GM21786 (cell line): ENCODE data around the gene GRHL1.

Experiments
- ATAC-seq: cut with Tn5 transposase; IDR thresholded peaks from one replicate; pipeline ENCODE4 v1.9.1; 2021; ENCODE audit not compliant: unreplicated experiment

GRHL1 gene

DNA sequence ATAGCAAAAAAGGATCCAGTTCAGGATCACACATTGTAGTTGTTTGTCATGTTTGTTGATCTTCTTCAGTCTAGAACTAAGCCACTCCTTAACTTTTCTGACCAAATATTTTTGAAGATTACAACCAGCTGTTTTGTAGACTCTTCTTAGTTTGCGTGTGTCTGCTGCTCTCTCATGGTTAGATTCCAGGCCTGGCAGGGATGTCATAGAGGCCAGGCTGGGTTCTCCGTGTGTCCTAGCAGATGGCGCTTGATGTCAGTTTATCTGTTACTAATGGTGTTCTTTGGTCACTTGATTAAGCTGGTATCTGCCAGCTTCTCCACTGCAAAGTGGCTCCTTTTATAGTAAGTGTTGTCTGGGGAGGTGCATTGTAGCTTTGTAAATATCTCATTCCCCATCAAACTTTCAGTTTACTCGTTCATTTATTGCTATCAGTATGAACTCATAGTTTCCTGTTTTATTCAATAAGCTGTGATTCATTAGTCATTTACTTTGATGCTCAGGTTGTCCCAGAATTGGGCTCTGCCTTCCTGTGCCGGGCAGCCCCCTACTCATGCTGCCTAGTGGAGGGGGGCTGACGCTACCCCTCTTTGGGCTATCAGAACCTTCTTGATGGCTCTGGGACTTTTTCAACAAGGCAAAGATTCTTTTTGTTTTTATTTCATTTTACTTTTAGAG, 42.1 kb downstream of the GRHL1 start:
- no peak for ATAC-seq

DNA sequence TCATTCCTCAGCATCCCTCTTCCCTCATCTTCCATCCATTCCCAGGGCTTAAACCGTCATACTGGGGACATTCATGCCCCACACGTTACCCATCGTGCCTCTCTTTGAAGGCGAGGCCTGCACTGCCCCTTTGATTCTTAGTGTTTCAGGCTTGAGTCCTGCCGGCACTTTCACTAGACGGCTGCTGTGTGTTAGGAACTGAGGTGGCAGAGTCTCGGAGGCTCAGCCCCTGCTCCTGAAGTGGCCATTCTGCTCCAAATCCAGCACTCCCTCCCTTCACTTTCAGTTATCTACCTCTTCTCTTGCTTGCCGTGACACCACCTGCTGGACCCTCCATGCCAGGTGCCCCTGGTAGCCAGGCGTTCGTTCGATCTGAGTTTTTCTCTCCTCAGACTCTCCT, 43.0 kb downstream of the GRHL1 start:
- no peak for ATAC-seq

DNA sequence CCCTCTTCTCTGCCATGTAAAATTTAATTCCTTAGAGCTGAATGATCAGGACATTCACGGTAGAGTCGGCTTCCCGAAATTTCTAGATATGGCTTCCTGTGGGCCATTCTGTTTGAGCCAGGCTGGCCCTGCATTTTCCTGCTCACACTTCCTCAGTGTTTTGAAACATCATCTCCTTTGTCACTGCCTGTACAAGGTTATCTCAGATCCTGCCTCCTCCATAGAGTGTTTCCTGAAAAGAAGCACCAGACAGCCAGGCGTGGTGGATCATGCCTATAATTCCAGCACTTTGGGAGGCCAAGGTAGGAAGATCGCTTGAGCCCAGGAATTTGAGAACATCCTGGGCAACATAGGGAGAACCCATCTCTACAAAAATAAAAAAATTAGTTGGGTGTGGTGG, 43.6 kb downstream of the GRHL1 start:
- ATAC-seq: no peak

DNA sequence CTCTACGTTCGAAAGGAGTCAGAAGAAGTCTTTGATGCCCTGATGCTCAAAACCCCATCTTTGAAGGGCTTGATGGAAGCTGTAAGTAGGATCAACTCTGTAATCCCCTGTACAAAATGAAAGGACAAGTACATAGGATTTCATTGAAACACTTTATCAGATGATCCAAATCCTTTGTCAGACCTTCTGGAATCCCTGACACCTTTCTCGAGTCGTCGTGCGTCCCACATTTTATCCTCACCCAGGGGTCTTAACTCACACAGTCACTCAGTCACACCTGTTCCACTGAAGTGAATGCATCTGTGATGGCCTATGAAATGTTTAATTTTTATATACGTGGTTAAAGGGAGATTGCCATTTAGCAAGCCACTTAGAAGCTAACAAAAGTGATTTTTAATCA, 44.8 kb downstream of the GRHL1 start:
- ATAC-seq: no peak

DNA sequence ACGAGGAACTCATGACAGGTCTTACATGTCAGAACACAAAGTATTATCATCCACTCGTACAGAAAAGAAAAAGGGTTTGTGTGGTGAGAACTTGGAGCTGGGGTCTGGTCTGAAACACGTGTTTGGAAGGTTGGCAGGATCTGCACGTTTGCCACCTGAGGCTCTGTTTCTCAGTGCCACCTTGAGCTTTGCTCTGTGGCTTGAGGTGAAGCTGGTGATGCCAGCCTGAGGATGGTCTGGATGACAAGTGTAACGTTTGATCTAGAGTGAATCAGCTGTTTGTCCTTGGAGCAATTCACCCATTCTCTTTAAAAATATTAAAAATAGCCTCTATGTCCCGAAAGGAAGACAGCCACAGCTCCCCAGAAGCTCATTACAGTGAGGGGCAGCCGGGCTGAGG, 46.4 kb downstream of the GRHL1 start:
- no peak for ATAC-seq

DNA sequence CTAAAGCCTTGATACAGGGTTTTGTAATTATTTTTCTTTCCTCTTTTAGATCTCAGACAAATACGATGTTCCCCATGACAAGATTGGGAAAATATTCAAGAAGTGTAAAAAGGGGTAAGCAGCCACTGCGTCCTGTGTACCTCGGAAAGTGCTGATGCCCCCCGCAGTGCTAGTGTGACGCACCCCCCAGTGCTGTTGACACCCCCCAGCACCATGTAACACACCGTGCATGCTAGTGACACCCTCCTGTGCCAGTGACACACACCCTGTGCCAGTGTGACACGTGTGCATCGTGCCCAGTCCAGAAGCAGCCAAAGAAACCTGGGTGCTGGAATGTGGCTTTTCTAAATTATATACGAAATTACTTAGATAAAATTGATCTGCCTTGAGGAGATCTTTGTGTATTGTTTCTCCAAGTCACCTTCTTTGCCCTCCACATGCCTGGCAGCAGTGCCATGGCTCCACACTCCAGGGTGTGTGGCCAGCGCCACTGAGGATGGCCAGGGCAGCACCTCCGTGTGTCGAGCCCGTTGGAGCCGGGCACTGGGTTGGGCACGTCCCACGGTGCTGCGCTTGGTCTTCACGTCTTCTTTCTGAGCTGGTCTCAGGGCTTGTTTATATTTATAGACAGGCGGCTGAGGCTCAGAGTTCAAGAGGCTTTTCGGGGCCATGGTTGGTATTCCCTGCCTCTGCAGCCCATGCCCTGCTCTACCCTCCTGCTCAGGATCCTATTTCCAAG, 47.6 kb downstream of the GRHL1 start:
- no peak for ATAC-seq

DNA sequence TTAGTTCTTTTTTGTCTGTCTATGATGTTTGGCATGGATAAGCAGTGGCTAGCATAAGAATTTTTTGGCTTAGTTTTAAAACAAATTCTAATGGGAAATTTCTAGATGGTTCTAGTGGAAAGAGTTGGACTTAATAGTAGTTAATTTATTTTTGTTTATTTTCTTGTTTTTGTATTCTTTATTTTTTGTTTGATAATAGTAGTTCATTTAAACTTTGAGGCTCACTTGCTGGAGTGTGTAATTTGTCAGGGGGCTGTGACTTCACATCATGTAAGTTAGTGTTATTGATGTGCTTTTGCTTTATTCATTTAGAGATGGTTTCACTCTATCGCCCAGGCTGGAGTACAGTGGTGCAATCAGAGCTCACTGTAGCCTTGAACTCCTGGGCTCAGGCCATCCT, 48.2 kb downstream of the GRHL1 start:
- ATAC-seq: no peak

DNA sequence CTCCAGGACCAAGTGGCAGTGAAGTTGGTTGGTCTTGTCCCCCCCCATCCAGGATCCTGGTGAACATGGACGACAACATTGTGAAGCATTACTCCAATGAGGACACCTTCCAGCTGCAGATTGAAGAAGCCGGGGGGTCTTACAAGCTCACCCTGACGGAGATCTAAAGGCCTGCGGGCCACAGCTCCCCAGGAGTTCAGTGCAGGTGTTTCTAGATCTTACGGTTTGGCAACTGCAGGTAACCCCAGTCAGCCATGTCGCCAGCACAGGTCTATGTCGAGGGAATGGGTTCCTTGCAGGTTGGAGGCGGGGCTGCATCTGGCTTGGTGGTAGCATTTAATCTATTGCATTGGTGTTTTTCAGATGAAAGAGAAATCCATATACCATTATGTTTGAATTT, 49.0 kb downstream of the GRHL1 start:
- ATAC-seq: no peak

DNA sequence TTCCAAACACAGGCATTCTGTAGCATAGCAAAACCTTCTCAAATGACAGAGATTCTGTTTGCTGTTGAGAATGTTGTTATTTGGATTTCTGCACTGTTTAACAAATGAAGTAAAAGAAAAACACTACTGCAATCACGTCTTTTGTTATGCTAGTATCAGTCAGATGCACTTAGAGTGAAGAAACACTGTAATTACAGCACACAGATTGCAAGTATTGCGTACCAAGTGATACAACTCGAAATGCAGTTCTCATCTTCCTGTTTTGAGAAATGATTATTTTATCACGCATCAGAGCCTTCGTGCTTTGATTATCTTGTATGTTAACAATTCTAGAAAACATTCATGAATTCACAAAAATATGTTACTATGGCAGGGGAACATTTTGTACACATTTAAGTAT, 50.1 kb downstream of the GRHL1 start:
- no peak for ATAC-seq

DNA sequence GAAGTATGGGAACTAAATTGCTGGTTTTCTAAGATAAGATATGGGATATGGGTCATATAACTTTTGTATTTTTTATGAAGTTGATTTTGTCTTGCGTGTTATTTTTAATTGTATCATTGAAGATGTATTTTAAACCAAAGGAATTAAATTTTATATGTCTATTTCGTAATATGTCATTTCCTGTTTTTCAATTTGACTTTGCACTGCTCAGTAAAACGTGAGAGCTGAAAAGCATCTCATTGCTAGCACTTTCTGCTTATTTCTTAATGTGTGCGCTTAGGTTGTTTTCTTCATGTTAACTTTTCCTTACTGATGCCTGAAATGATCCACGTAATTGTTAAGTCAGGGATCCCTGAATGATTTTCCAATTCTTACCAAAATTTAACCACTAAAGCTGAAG, 50.6 kb downstream of the GRHL1 start:
- ATAC-seq: no peak

DNA sequence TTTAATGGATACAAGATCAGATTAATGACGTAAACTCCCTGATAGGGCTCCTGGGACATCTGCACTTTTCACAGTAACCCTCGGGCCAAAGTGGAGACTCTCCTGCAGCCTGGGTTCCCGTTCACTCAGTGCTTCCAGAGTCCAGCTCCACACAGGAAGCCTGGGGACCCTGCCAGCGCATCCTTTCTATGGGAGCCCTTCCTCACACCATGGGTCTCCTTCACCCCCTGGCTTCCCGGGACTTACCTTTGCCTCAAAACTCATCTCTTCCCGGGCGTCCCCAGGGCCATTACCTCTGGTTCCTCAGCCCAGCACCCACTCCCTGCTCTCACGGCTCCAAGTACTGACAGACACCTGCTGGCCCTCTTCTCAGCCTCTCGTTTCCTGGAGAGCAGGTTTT, 51.2 kb downstream of the GRHL1 start:
- no peak for ATAC-seq

DNA sequence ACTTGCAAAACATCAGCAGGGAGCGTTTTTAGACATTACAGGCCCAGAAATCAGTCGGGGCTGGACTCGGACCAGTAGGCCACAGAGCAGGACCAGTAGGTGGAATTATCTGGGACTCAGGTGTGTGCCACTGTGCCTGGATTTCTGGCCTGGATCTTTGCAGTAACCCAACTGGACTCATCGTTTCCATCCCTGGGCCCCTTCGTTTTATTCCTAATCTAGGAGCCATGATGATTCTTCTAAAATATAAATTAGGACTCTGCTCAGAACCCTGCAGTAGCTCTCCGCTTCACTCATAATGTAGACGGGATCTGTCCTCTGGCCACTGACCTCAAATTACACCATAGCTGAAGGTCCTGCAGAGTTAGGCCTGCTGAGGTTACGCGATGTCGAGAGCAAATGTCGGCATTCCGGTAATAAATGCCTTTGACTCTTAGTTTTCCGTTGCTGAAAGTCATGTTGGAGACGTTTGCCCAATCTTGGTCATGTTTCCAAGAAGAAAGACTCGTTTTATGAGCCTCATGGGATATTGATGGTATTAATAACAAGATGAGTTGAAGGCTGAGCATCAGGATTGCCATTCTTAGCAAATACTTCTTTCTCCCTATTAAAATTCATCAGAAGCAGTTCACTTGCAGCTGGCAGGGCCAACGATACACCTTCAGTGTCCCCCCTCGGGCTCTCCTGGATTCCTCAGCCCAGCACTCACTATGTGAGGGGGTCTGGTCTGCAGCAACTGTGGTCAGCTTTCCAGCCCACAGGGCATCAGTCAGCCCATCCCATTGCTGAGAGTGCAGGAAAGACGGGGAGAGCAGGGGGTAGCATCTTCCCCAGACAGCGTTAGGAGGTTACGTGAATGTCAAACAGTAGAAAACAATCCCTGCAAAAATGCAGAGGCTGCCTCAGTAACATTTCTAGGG, 52.0 kb downstream of the GRHL1 start:
- ATAC-seq: no peak

DNA sequence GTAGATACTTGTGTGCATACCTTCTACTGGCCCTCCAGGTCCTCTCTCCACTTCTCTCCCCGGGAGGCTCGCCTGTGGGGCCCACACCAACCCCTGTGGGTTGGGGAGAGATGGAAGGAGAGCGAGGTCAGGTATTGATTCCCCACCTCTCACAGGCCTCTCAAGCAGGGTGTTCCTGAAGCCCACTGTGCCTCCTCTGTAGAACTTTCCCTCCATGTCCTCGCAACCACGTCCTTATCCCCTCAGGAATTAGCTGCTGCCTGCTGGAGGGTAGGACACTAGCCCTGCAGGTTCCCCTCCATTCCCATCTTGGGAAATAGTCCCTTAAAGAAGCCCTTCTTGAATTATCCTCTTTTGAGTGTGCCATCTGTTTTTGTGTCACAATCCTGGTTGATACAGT, 52.9 kb downstream of the GRHL1 start:
- ATAC-seq: no peak

DNA sequence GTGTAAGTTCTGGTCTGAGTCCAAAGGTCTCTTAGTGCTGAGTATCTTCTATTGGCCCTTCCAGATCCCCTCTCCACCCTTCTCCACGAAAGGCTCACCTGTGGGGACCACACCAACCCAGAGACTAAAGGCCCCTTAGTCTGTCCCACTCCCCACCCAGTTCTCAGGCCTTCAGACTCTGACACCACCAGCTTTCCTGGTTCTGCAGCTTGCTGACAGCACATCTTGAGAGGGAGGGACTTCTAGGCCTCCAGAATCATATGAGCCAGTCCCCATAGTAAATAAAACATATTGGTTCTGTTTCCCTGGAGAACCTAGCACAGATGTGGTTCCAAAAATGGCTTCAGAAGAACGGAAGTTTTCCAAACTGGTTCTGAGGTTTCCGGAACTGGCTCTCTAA, 53.3 kb downstream of the GRHL1 start:
- no peak for ATAC-seq

DNA sequence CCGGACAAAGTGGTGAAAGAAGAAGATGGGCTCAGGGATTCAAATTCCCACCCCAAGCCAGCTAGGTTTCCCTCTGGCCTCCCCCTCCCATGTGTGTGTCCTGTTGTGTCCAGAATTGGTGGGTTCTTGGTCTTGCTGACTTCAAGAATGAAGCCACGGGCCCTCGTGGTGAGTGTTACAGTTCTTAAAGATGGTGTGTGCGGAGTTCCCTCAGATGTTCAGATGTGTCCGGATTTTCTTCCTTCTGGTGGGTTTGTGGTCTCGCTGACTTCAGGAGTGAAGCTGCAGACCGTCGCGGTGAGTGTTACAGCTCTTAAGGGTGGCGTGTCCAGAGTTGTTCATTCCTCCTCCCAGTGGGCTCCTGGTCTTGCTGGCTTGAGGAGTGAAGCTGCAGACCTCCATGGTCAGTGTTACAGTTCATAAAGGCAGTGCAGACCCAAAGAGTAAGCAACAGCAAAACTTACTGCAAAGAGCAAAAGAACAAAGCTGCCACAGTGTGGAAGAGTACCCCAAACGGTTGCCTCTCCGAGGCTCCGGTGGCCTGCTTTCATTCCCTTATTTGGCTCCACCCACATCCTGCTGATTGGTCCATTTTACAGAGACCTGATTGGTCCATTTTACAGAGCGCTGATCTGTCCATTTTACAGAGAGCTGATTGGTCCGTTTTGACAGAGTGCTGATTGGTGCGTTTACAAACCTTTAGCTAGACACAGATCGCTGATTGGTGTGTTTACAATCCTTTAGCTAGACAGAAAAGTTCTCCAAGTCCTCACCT, 54.2 kb downstream of the GRHL1 start:
- ATAC-seq: no peak

DNA sequence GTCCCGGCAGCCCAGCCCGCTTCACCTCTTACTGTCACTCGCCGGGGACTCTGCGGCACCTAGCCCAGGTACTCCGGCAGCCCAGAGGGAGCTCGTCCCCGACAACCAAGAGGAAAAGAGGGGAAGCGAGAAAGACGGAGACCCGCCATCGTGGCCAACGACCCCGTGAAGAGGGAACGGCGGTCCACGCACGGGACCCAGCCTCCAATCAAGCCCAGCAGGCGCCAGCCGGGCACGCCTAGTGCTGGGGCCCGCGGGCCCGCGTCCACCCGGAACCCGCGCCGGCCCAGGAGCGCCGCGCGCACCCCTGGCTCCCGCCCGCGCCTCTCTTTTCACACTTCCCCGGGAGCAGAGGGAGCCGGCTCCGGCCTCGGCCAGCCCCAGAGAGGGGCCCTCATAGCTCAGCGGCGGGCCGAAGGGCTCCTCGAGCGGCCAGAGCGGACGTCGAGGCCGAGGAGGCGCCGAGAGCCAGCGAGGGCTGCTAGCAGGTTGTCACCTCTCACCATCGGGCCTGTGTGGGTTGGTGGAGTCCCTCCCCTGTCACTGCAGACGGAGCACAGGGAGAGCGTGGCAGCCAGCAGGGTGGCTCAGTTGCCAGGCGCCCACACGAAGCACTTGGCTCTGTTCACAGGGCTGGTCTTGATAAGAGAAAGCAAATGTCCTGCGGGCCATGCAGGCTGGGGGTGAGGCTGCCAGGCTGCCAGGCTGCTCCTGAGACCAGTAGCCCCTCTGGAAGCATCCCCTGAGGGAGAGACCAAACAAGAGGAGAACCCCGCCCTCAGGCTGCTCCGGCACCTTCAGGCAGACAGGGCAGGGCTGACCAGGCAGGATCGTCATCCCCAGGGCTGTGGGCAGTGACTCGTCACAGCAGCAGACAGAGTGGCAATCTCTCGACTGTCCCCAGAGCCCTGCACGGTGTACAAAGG, 55.0 kb downstream of the GRHL1 start:
- ATAC-seq: no peak

DNA sequence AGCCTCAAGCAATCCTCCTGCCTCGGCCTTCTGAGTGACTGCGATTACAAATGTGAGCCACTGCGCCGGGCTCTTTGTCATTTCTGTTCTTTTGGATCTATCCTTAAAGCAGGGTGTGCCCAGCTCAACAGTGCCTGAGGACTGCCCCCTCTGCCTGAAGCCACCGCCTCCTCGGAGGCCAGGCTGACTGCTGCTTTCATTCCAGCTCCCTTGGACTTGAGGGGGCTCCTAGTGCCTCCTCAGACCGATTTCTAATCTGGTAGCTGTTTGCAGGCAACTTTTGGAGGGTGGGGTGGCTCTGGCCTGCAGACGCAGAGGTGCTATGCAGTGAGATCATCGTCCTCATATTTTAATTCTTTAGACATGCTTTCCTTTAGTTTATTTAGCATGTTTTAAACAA, 55.9 kb downstream of the GRHL1 start:
- ATAC-seq: no peak

DNA sequence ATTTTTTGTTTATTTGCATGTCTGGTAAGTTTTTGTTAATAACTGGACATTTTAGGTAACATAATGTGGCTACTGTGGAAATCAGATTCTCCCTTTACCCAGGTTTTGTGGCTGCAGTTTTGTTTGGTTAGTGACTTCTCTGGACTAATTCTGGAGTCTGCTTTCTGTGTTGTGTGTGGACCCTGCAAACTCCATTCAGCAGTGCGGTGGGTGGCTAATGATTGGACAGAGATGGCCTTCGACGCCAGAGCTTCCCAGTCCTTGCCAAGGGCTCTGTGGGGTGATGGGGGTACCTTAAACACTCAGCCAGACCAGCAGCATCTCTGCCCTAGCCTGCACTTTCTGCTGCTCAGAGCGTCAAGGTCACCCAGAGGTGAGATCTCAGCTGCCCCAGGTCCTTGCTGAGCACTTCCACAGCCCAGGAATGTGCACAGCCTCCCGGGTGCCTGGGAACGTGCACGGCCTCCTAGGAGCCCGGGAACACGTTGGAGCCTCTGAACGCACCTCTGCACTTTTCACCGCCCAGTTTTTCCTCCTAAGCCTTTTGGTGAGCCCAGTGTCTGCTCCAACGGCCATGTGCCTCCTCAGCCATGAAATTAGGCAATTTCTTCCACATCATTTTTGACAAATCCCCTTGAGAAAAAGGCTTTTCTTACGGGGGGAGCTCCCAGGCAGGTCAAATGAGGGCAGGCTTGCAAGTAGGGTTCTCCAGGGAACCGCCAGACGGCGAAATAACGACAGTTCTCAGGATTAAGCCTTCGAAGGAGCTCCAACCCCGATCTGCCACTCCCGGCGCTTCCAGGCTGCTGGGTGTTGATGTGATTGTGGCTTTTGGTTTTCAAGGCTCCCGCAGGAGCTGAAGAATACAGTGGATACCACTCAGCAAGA, 56.7 kb downstream of the GRHL1 start:
- no peak for ATAC-seq

DNA sequence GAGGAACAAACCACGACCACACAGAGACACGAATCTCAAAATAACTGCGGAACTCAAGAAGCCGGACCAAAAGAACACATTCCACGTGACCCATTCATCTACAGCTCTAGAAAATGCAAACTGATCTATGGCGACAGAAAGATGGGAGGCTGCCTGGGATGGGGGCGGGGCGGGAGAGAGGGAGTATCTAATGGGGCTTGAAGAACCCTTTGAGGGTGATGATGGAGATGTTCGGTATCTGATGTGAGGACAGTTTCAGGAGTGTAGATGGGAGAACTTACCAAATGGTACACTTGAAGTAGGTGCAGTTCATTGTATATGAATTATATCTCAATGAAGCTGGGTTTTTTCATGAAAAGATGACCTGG, 57.3 kb downstream of the GRHL1 start:
- no peak for ATAC-seq
